Fibroblast of pulmonary artery (primary cell): ENCODE data around the gene COQ2.

ENCODE experiments used
- DNase-seq: peaks from one replicate; pipeline ENCODE4 v3.0.0-alpha.2; 2010; ENCODE audit warnings: low read depth
- H3K4me3 ChIP-seq: replicated peaks from 2 replicates; pipeline ENCODE4 v1.5.1; 2011; ENCODE audit warnings: low read depth, mild to moderate bottlenecking, control low read depth, low read length, moderate library complexity
- CTCF ChIP-seq: IDR thresholded peaks from 2 replicates; pipeline ENCODE4 v1.5.1; 2011; ENCODE audit warnings: mild to moderate bottlenecking, control low read depth, low read length, inconsistent platforms; ENCODE audit errors: missing control alignments

COQ2 gene

DNA sequence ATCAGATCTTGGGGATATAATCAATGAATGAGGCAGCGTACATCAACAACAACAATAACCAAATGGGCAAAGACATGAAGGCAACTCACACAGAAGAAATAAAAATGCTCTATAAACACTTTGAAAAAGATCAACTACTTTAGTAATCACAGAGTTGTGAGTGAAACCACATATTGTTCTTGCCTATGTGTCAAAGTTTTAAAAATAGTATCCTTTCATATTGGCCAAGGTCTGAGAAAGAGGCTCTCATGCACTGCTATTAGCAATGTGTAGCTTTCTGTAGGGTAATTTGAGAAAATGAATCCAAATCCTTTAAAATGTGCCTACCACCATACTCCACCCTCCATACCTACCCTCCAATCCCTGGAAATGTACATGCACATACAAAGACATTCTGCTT is 25.0 kb downstream of the COQ2 start:
- DNase-seq, result no peak
- H3K4me3 ChIP-seq, result no peak overlapping the region
- no peak for TF ChIP-seq CTCF

GRCh38 chr4:83258461-83258860 is 26.1 kb downstream of the COQ2 start:
- TF ChIP-seq CTCF, result no peak
- H3K4me3 ChIP-seq, result no peak overlapping the region
- DNase-seq, result no peak

GRCh38 chr4:83257811-83258210 is 26.8 kb downstream of the COQ2 start:
- no peak for TF ChIP-seq CTCF
- DNase-seq, result no peak
- H3K4me3 ChIP-seq, result no peak overlapping the region

- no peak overlapping the region for H3K4me3 ChIP-seq
- DNase-seq, result peak; percentile 76
- TF ChIP-seq CTCF, result no peak
Measured at GRCh38 chr4:83255584-83255983, 29.0 kb downstream of the COQ2 start.

- peak; percentile 80 for TF ChIP-seq CTCF
- H3K4me3 ChIP-seq, result no peak overlapping the region
- DNase-seq, result peak; percentile 81
Measured at GRCh38 chr4:83252782-83253405, 31.7 kb downstream of the COQ2 start.

DNA sequence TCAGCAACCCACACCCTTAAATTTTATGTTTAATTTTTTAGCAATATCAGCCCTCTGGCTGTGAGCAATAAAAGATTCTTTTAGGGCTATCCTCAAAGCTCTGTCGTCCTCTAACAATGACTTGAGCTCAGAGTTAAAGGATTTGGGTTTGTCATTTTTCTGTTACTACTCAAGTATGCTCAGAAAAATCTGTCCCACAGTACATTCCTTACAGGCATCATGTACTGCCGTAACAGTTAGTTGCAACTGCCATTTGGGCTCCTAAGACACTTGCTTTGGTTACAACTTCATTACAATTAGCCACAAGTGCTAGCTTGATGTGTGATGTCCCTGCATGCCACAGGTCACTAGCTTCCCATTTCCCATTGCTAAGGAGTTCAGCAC is 33.2 kb downstream of the COQ2 start:
- no peak overlapping the region for H3K4me3 ChIP-seq
- DNase-seq, result no peak
- TF ChIP-seq CTCF, result no peak
